Tibial nerve (tissue), 4 donors: ENCODE measurements around the gene TMEM201.

Experiments used
- CTCF ChIP-seq, 5 experiments: fragments of 200-600 bp in 3 of 5; fragments of 450-650 bp in 2 of 5; sonication (generic) in 3 of 5; IDR thresholded peaks; one replicate each; pipeline ENCODE4 v1.5.1; 2016 to 2019; ENCODE audit warnings: antibody characterized with exemption in 5 of 5, mild to moderate bottlenecking in 3 of 5, moderate library complexity in 2 of 5
- EP300 ChIP-seq, 2 donors: sonication (generic); formaldehyde crosslinking; IDR thresholded peaks; one replicate each; pipeline ENCODE4 v1.6.1; 2017; ENCODE audit warnings: antibody characterized with exemption in 2 of 2, mild to moderate bottlenecking in 1 of 2
- POLR2A ChIP-seq, 2 donors: fragments of 450-650 bp; IDR thresholded peaks; one replicate each; pipeline ENCODE4 v1.6.1; 2017; ENCODE audit warnings: antibody characterized with exemption in 2 of 2, mild to moderate bottlenecking in 2 of 2, moderate library complexity in 2 of 2

GRCh38 chr1:9639227-9639626 is 50.5 kb downstream of the TMEM201 start:
- TF ChIP-seq CTCF (IDR thresholded peaks at IDR 0.05) (no peak), POLR2A (IDR thresholded peaks at IDR 0.05) (no peak), EP300 (IDR thresholded peaks at IDR 0.05) (no peak)
